SJSA1 (cell line): ENCODE data around the gene MIOS. TPM values are rescaled to one million over a fixed set of nuclear protein-coding genes. Genes with fewer than 3 reads are reported as not detected.
"Not testable (repeated sequence)": the region's sequence is repeated elsewhere in the genome, so short reads cannot be mapped to it uniquely, and the experiment has no call there.

Source experiments
- DNase-seq, 2 experiments: peaks; one replicate each; pipeline ENCODE4 v3.0.0-alpha.2; 2015 to 2020; ENCODE audit warnings: low spot score in 2 of 2, low read depth in 1 of 2
- H3K27ac ChIP-seq: fragments of 250-450 bp; sonication (Bioruptor Pico); 2 replicates; pipeline ENCODE4 v1.5.1; 2020; ENCODE audit warnings: mild to moderate bottlenecking, moderate library complexity
- H3K27me3 ChIP-seq: fragments of 250-450 bp; sonication (Bioruptor Pico); replicated peaks from 2 replicates; pipeline ENCODE4 v1.5.1; 2020; ENCODE audit warnings: mild to moderate bottlenecking, moderate library complexity
- H3K36me3 ChIP-seq: fragments of 250-450 bp; sonication (Bioruptor Pico); 2 replicates; pipeline ENCODE4 v1.5.1; 2020; ENCODE audit warnings: mild to moderate bottlenecking
- H3K4me1 ChIP-seq: fragments of 250-450 bp; sonication (Bioruptor Pico); replicated peaks from 2 replicates; pipeline ENCODE4 v1.6.1; 2021; ENCODE audit warnings: mild to moderate bottlenecking
- H3K4me3 ChIP-seq: fragments of 250-450 bp; sonication (Bioruptor Pico); 2 replicates; pipeline ENCODE4 v1.5.1; 2020; ENCODE audit warnings: mild to moderate bottlenecking
- H3K9me3 ChIP-seq: fragments of 250-450 bp; sonication (Bioruptor Pico); replicated peaks from 2 replicates; pipeline ENCODE4 v1.5.1; 2020; ENCODE audit warnings: mild to moderate bottlenecking
- total RNA-seq: library from RNA; depleted of rRNA; stranded (reverse); fragments of >200 nt; shearing (Covaris generic); gene quantifications from 2 replicates; pipeline ENCODE4 v1.2.3, GENCODE V29; 2014

The MIOS gene
- total RNA-seq, 1 experiment from 2014 or later = 36.9 TPM

- no peaks in the 10 kb centered on the region for H3K4me1 ChIP-seq
- H3K4me3 ChIP-seq = no peak overlapping the region
- peaks cover 6% of the 10 kb centered on the region; the same call in 1 of the 2 replicates for H3K27me3 ChIP-seq
- DNase-seq = no peak
- no peaks in the 10 kb centered on the region for H3K36me3 ChIP-seq
- H3K27ac ChIP-seq = no peak overlapping the region
- H3K9me3 ChIP-seq = no peaks in the 10 kb centered on the region
These were observed 27.5 kb upstream of the MIOS start for GRCh38 chr7:7539152-7539551.

- H3K27ac ChIP-seq = no peak overlapping the region
- no peaks in the 10 kb centered on the region for H3K36me3 ChIP-seq
- H3K9me3 ChIP-seq = no peaks in the 10 kb centered on the region
- DNase-seq = no peak
- no peak overlapping the region for H3K4me3 ChIP-seq
- H3K4me1 ChIP-seq = no peaks in the 10 kb centered on the region
- H3K27me3 ChIP-seq = peaks cover 6% of the 10 kb centered on the region; the same call in 1 of the 2 replicates
These were observed 27.0 kb upstream of the MIOS start for GRCh38 chr7:7539711-7540110.

GRCh38 chr7:7542251-7542835 is 24.3 kb upstream of the MIOS start:
- Histone ChIP-seq H3K4me3 (no peak overlapping the region), H3K27me3 (no peaks in the 10 kb centered on the region), H3K27ac (no peak overlapping the region), H3K9me3 (no peaks in the 10 kb centered on the region), H3K36me3 (no peaks in the 10 kb centered on the region), H3K4me1 (no peaks in the 10 kb centered on the region)
- DNase-seq = no peak

- H3K27ac ChIP-seq = no peak overlapping the region
- no peak for DNase-seq
- H3K27me3 ChIP-seq = no peaks in the 10 kb centered on the region
- no peaks in the 10 kb centered on the region for H3K4me1 ChIP-seq
- H3K36me3 ChIP-seq = no peaks in the 10 kb centered on the region
- no peaks in the 10 kb centered on the region for H3K9me3 ChIP-seq
- no peak overlapping the region for H3K4me3 ChIP-seq
These were observed 18.3 kb upstream of the MIOS start for GRCh38 chr7:7548407-7548806.

- Histone ChIP-seq H3K27me3 (no peaks in the 10 kb centered on the region), H3K9me3 (no peaks in the 10 kb centered on the region), H3K4me3 (no peak overlapping the region), H3K4me1 (peaks cover 12% of the 10 kb centered on the region), H3K36me3 (no peaks in the 10 kb centered on the region), H3K27ac (no peak overlapping the region)
- no peak for DNase-seq
These were observed 16.0 kb upstream of the MIOS start for GRCh38 chr7:7550663-7551062.

- H3K27me3 ChIP-seq = no peaks in the 10 kb centered on the region
- no peak for DNase-seq
- no peak overlapping the region for H3K4me3 ChIP-seq
- H3K9me3 ChIP-seq = no peaks in the 10 kb centered on the region
- H3K27ac ChIP-seq = no peak overlapping the region
- H3K36me3 ChIP-seq = no peaks in the 10 kb centered on the region
- peaks cover 12% of the 10 kb centered on the region for H3K4me1 ChIP-seq
These were observed 14.5 kb upstream of the MIOS start for GRCh38 chr7:7552199-7552598.

GRCh38 chr7:7553386-7553785 is 13.3 kb upstream of the MIOS start:
- Histone ChIP-seq H3K9me3 (no peaks in the 10 kb centered on the region), H3K27me3 (no peaks in the 10 kb centered on the region), H3K4me3 (no peak overlapping the region), H3K36me3 (no peaks in the 10 kb centered on the region), H3K4me1 (peaks cover 12% of the 10 kb centered on the region), H3K27ac (no peak overlapping the region)
- DNase-seq = no peak

- no peaks in the 10 kb centered on the region for H3K9me3 ChIP-seq
- H3K4me1 ChIP-seq = peaks cover 12% of the 10 kb centered on the region
- H3K36me3 ChIP-seq = no peaks in the 10 kb centered on the region
- peak in 1 of 2 experiments; percentile 31 for DNase-seq
- H3K4me3 ChIP-seq = no peak overlapping the region
- no peak overlapping the region for H3K27ac ChIP-seq
- H3K27me3 ChIP-seq = no peaks in the 10 kb centered on the region
These were observed 12.7 kb upstream of the MIOS start for GRCh38 chr7:7554021-7554432.

- DNase-seq = no peak
- H3K27ac ChIP-seq = no peak overlapping the region
These were observed 11.8 kb upstream of the MIOS start for GRCh38 chr7:7554649-7555575.

GRCh38 chr7:7556852-7557251 is 9.8 kb upstream of the MIOS start:
- no peaks in the 10 kb centered on the region for H3K9me3 ChIP-seq
- DNase-seq = no peak
- H3K27ac ChIP-seq = no peak overlapping the region
- H3K27me3 ChIP-seq = no peaks in the 10 kb centered on the region
- H3K36me3 ChIP-seq = no peaks in the 10 kb centered on the region
- H3K4me1 ChIP-seq = peaks cover 12% of the 10 kb centered on the region
- no peak overlapping the region for H3K4me3 ChIP-seq

More at GRCh38 chr7:7554649-7555575, 11.8 kb upstream of the MIOS start:
- Histone ChIP-seq H3K27me3 (no peaks in the 10 kb centered on the region), H3K4me1 (peaks cover 12% of the 10 kb centered on the region), H3K9me3 (no peaks in the 10 kb centered on the region), H3K36me3 (no peaks in the 10 kb centered on the region), H3K4me3 (no peak overlapping the region)

GRCh38 chr7:7557252-7557651 is 9.4 kb upstream of the MIOS start:
- no peak overlapping the region for H3K4me3 ChIP-seq
- DNase-seq = no peak
- peaks cover 12% of the 10 kb centered on the region for H3K4me1 ChIP-seq
- no peaks in the 10 kb centered on the region for H3K9me3 ChIP-seq
- no peaks in the 10 kb centered on the region for H3K36me3 ChIP-seq
- no peak overlapping the region for H3K27ac ChIP-seq
- no peaks in the 10 kb centered on the region for H3K27me3 ChIP-seq

- H3K4me3 ChIP-seq, H3K27me3 ChIP-seq, DNase-seq, H3K36me3 ChIP-seq, H3K27ac ChIP-seq, H3K9me3 ChIP-seq: not testable (repeated sequence)
- peaks cover 28% of the 10 kb centered on the region for H3K4me1 ChIP-seq
These were observed 5.1 kb upstream of the MIOS start for GRCh38 chr7:7561591-7561990.

GRCh38 chr7:7562736-7563135 is 3.9 kb upstream of the MIOS start:
- Histone ChIP-seq H3K27ac (no peak overlapping the region), H3K4me3 (no peak overlapping the region), H3K36me3 (peaks cover 5% of the 10 kb centered on the region), H3K27me3 (no peaks in the 10 kb centered on the region), H3K9me3 (no peaks in the 10 kb centered on the region), H3K4me1 (peaks cover 31% of the 10 kb centered on the region)
- no peak for DNase-seq

- Histone ChIP-seq H3K27ac (no peak overlapping the region), H3K36me3 (peaks cover 5% of the 10 kb centered on the region), H3K9me3 (no peaks in the 10 kb centered on the region), H3K27me3 (no peaks in the 10 kb centered on the region), H3K4me1 (peaks cover 36% of the 10 kb centered on the region), H3K4me3 (no peak overlapping the region)
- no peak for DNase-seq
These were observed 3.4 kb upstream of the MIOS start for GRCh38 chr7:7563269-7563668.
